HG03039 (cell line): ENCODE results near the gene CSRNP3.

Experiments used
- ATAC-seq: cut with Tn5 transposase; IDR thresholded peaks from one replicate; pipeline ENCODE4 v1.9.1; 2021; ENCODE audit warnings: mild to moderate bottlenecking, moderate library complexity; ENCODE audit not compliant: unreplicated experiment

The CSRNP3 gene, protein sequence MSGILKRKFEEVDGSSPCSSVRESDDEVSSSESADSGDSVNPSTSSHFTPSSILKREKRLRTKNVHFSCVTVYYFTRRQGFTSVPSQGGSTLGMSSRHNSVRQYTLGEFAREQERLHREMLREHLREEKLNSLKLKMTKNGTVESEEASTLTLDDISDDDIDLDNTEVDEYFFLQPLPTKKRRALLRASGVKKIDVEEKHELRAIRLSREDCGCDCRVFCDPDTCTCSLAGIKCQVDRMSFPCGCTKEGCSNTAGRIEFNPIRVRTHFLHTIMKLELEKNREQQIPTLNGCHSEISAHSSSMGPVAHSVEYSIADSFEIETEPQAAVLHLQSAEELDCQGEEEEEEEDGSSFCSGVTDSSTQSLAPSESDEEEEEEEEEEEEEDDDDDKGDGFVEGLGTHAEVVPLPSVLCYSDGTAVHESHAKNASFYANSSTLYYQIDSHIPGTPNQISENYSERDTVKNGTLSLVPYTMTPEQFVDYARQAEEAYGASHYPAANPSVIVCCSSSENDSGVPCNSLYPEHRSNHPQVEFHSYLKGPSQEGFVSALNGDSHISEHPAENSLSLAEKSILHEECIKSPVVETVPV

DNA sequence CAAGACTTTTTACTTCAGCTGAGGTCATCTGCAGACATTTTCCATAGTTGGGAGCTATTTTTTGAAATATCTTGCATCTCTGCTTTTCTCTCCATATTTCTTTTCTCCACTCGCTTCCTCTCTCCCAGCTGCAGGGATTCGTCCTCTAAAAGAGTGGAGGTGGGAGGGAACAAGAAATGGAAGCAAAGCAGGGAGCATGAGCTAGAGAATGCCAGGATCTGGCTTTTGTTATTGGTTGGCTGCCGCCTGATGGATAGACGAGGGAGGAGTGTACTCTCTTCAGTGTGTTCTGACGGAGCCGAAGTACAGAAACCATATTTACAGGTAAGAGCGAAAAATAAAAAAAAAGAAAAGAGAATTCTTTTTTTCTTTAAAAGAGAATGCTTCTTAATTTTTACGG lies at the start of gene CSRNP3:
Gene CSRNP3 (plus strand): TSS at position 282 of the 400 bp plus-strand sequence. CDS start 125,368 bp downstream, outside the sequence.
- no peak for ATAC-seq

DNA sequence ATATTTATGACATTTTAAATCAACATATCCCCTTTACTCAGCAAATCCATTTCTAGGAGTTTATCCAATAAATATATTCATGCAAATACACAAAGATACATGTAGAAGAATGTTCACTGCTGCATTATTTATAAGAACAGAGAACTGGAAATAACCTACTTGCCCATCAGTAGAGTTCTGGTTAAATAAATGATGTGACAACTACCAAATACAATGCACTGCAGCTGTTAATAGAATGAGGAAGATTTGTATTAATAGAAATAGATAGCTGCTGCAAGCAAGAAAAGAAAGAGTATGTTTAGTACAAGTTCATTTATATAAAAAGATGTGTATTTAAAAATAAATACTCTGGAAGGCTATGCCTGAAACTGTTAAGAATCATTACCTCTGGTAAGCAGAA lies 49.3 kb upstream of the CSRNP3 start:
- ATAC-seq, result no peak

- ATAC-seq, result no peak
Observed at GRCh38 chr2:165423081-165423480, 46.4 kb upstream of the CSRNP3 start.

DNA sequence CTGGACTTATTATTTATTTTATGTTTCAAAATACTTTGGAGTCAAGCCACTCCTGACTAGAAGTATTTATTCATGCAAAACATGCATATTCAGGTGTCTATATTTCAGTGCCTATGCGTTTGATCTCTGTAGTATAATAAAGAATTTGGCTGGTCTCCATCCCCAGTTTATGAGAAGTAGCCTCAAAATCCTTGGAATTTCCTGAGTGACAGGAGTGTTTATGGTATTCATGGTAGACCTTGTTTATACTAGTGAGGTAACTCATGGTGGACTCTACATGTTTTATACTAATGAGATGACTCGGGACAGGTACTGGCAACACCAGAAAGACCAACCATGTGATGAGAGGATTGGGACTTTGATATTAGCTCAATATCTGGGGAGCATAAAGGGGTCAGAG lies 43.9 kb upstream of the CSRNP3 start:
- ATAC-seq, result no peak

- ATAC-seq, result no peak
Observed at GRCh38 chr2:165427686-165428085, 41.8 kb upstream of the CSRNP3 start.

GRCh38 chr2:165428926-165429325 lies 40.6 kb upstream of the CSRNP3 start:
- no peak for ATAC-seq

DNA sequence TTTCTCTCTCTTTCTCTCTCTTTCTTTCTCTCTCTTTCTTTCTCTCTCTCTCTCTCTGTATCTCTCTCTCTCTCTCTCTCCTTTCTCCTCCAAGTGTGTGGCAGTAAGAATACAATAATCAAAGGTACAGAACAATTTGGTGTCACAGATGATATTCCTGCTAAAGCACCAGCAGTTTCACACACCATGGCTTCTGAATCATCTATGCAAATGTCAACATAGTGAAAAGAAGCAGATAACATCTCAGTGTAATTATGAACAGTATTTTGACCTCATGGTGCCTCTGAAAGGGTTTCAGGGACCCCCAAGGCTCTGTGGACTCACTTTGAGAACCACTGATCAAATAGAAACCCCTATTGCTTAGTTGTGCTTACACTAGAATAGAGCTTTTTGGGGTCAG lies 38.5 kb upstream of the CSRNP3 start:
- no peak for ATAC-seq

GRCh38 chr2:165432234-165432966 lies 37.1 kb upstream of the CSRNP3 start:
- no peak for ATAC-seq

GRCh38 chr2:165434865-165435496 lies 34.5 kb upstream of the CSRNP3 start:
- ATAC-seq, result no peak

DNA sequence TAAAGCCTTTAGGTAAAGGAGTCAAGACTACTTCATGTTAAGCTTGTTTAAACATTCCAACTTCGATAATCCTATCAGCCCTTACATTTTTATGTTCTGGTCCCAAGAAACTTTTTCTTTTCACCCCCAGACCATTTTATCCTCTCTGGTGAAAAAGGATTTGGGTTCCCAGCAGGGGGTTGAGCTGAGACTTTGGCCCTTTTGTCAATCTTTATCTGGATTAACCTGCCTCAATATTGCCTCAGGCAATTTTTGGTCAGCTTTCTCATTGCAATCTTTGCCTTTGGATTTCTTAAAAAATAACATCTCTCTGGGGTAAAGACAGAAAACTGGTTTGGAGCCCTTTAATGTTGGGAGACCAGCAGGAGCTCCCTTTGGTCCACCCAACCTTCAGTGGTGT lies 33.9 kb upstream of the CSRNP3 start:
- no peak for ATAC-seq

DNA sequence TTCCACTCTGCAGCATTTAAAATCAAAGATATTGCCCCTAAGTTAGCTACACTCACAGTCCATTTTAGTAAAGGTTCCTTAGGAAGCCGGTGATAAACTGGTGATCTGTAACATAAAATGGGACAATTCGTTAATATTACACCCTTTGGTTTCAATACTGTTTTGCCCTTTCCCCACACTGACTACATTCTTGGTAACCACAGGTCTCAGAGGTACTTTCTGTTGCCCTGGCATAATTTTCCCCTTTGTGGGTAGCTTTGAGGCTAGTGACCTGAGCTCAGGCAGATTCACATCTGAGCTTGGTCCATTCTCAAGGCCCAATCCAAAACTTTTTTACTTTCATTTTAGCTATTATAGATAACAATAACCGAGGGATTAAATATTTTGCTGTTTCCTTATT lies 32.9 kb upstream of the CSRNP3 start:
- ATAC-seq, result no peak

DNA sequence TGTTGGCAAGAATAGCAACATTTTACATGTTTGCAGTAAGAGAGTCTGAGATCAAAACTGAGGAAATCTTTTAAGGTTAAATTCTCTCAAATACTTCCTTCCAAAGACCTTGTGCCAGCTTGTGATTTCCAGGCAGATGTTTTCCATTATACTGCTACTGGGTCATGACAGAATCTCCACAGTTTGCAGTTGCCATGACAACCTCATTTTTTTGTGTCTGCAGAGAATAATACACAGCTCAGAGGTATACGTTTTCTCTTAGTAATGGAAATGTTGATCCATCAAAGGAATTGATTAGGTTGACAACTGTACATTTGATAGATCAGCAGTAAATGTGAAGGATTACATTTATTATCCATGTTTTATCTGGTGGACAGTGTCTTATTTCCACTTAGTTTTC lies 29.1 kb upstream of the CSRNP3 start:
- ATAC-seq, result no peak

- no peak for ATAC-seq
Observed at GRCh38 chr2:165443511-165443910, 26.0 kb upstream of the CSRNP3 start.

GRCh38 chr2:165448406-165448805 lies 21.1 kb upstream of the CSRNP3 start:
- ATAC-seq, result no peak

DNA sequence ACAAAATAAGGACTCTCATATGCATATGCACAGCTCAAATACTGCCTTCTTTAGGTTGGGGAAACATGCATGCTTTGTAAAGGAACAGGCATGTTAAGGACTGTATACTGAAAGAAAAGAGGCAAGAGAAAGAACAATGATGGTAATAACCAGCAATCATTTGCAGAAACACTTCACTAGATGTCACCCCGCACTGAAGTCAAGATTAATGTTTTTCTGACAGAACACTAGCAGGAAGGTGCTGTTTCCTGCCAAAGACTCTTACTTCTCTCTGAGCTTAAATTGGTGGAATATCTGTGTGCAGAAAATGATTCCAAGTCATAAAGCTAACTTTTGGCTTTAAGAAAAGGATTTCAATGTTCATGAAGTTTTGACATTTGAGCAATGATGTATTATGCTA lies 19.3 kb upstream of the CSRNP3 start:
- no peak for ATAC-seq

- ATAC-seq, result no peak
Observed at GRCh38 chr2:165452327-165452726, 17.2 kb upstream of the CSRNP3 start.

- no peak for ATAC-seq
Observed at GRCh38 chr2:165453561-165454094, 15.9 kb upstream of the CSRNP3 start.

GRCh38 chr2:165454905-165455304 lies 14.6 kb upstream of the CSRNP3 start:
- ATAC-seq, result no peak

GRCh38 chr2:165456027-165456426 lies 13.5 kb upstream of the CSRNP3 start:
- ATAC-seq, result no peak

GRCh38 chr2:165462443-165462842 lies 7.1 kb upstream of the CSRNP3 start:
- ATAC-seq, result no peak

DNA sequence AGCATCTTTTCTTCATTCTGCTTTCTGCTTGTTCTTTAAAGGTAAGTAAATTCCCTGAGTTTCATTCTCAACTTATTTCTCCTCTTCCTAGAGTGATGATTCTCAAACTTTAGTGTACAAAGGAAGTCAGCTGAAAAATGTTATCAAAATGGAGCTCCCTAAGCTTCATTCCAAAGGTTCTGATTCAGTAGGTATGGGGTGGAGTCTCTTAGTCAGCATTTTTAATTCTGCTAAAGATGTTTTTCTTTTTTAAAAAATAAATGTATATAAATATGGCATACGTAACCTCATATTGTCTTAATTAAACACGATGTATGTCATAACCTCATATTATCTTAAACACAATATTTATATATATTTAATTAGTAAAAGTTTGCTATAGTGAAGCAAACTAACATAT lies 3.1 kb upstream of the CSRNP3 start:
- ATAC-seq, result no peak
